Lower lobe of right lung (tissue), 2 donors: ENCODE results near the gene S100A7. TPM values are rescaled to one million over a fixed set of nuclear protein-coding genes. Genes with fewer than 3 reads are reported as not detected.

Experiments
- ATAC-seq, 2 donors: fragments of 200-7000 bp; cut with Tn5 transposase; one replicate each; pipeline ENCODE4 v1.9.1; 2020 to 2022; ENCODE audit warnings: mild to moderate bottlenecking in 2 of 2, moderate library complexity in 2 of 2
- DNase-seq: peaks from one replicate; pipeline ENCODE4 v3.0.0-alpha.2; 2020
- H3K27ac ChIP-seq: fragments of 200-600 bp; one replicate; pipeline ENCODE4 v1.8.0; 2022
- H3K27me3 ChIP-seq: fragments of 200-600 bp; one replicate; pipeline ENCODE4 v1.8.0; 2022; ENCODE audit warnings: low read depth
- H3K36me3 ChIP-seq: fragments of 200-600 bp; one replicate; pipeline ENCODE4 v1.8.0; 2022; ENCODE audit warnings: mild to moderate bottlenecking
- H3K4me1 ChIP-seq: fragments of 200-600 bp; one replicate; pipeline ENCODE4 v1.8.0; 2022
- H3K4me3 ChIP-seq: fragments of 200-600 bp; one replicate; pipeline ENCODE4 v1.8.0; 2022; ENCODE audit warnings: mild to moderate bottlenecking
- H3K9me3 ChIP-seq: fragments of 200-600 bp; one replicate; pipeline ENCODE4 v1.8.0; 2022
- intact Hi-C: fragments of 100-400 bp; cut with DNase I; formaldehyde crosslinking; loops from one replicate; pipeline ENCODE4 v1.11.0; 2022
- long read RNA-seq: library from polyadenylated mRNA; unstranded; transcript quantifications from one replicate; pipeline ENCODE4 v2.0.0, GENCODE V29; 2021
- total RNA-seq: library from RNA; stranded (reverse); fragmentation: NEBNext Ultra II Directional; extraction: Animal tissue kit (Norgen Biotek cat#: 25700); gene quantifications from one replicate; pipeline ENCODE4 v1.2.1, GENCODE V29; 2021
- TF ChIP-seq, protein P1 (sequence below): fragments of 200-600 bp; IDR thresholded peaks from one replicate; pipeline ENCODE4 v1.8.0; 2022; ENCODE audit warnings: antibody characterized with exemption, mild to moderate bottlenecking
- donor health status: DM: no; HTN: yes; CAD: no; lungs with severe emphysema.

S100A7 gene
- not detected for total RNA-seq
- long read RNA-seq = 0 reads

DNA sequence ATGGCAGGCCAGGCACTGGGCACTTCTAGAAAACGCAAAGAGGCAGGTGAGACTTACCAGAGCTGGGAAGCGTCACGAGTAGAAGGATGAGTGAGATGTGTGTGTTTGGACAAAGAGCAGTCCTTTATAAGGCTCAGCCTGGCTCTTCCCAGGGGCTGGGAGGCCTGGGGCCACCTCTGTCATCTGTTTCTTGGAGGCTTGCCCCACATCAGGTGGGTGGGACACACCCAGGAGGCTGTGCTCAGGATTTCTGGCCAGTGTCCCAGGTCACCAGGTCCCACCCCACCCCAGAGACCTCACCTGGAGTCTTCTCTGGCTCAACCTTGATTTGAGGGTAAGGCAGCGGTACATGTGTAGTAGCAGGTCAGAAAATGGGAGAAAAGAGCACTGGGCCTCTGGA, at the start of gene S100A7:
S100A7 (minus strand) TSS at position 101 of the 400 bp plus-strand sequence. CDS start 1,638 bp downstream, outside the sequence.
- no peak within 1 kb of the TSS for H3K27ac ChIP-seq
- H3K4me1 ChIP-seq = peaks cover under 1% of the 10 kb centered on the region
- TF ChIP-seq, protein P1, sequence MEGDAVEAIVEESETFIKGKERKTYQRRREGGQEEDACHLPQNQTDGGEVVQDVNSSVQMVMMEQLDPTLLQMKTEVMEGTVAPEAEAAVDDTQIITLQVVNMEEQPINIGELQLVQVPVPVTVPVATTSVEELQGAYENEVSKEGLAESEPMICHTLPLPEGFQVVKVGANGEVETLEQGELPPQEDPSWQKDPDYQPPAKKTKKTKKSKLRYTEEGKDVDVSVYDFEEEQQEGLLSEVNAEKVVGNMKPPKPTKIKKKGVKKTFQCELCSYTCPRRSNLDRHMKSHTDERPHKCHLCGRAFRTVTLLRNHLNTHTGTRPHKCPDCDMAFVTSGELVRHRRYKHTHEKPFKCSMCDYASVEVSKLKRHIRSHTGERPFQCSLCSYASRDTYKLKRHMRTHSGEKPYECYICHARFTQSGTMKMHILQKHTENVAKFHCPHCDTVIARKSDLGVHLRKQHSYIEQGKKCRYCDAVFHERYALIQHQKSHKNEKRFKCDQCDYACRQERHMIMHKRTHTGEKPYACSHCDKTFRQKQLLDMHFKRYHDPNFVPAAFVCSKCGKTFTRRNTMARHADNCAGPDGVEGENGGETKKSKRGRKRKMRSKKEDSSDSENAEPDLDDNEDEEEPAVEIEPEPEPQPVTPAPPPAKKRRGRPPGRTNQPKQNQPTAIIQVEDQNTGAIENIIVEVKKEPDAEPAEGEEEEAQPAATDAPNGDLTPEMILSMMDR = no peak
- no peaks in the 10 kb centered on the region for H3K27me3 ChIP-seq
- H3K4me3 ChIP-seq = no peak within 1 kb of the TSS
- no peaks in the 10 kb centered on the region for H3K36me3 ChIP-seq
- DNase-seq (no peak), ATAC-seq (no peak)
- intact Hi-C loops = no loop called here
- H3K9me3 ChIP-seq = no peaks in the 10 kb centered on the region

DNA sequence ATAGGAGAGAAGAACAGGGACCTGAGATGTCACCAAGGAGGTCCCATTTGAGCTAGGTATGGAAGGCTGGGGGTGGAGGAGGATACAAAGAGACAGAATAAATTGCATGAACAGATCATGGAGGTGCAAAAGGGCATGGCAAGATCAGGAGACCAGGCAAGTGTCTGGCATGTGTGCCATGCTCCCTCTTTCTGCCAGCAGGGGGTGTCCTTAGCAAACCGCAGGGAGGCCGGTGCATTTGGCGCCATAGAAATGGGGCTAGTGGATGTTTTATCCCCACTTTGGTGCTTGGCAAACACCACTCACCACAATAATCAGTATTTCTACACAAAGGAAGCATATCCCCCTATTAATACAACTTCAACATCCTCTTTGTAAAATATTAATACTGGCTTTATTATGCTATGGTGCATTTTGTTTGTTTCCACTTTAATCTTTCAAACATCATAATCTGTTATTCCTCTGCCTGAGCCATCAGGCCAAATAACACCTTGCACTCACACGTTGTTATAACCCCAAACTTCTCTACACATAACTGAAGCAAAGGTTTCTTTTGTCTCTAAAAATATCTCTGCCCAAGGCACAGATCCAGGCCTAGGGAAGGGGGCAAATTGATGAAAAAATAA, 49.4 kb upstream of the S100A7 start:
- ATAC-seq (peak; percentile 50 to 52), DNase-seq (peak; percentile 70)
- Histone ChIP-seq H3K4me3 (no peak overlapping the region), H3K4me1 (peaks cover 7% of the 10 kb centered on the region), H3K9me3 (no peaks in the 10 kb centered on the region), H3K27ac (no peak overlapping the region), H3K27me3 (no peaks in the 10 kb centered on the region), H3K36me3 (no peaks in the 10 kb centered on the region)
- intact Hi-C loops = loop anchor here (10.0 kb wide), 1 partner anchor 55 kb away; the partner anchor contains the start of gene S100A2
- TF ChIP-seq, protein P1 = peak; percentile 68

DNA sequence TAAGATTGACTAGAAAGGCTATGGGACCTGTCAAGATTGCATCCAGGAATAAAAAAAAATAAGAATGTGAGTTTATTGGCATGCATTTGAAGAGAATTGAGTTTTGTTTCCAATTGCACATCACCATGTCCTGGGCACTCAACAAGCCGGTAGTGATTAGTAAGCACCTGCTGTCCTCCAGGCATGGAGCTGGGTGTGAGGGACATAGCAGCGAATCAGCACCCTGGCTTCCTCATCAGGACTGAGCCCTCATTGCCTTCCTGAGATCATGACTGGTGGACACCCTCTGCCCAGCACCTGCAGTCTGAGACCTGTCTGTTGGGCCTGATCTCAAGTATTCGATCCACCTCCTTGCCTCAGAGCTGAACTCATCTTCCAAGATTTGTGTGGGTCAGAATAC, 48.6 kb upstream of the S100A7 start:
- Histone ChIP-seq H3K27ac (no peak overlapping the region), H3K27me3 (no peaks in the 10 kb centered on the region), H3K4me1 (peaks cover 7% of the 10 kb centered on the region), H3K9me3 (no peaks in the 10 kb centered on the region), H3K36me3 (no peaks in the 10 kb centered on the region), H3K4me3 (no peak overlapping the region)
- intact Hi-C loops = no loop called here
- ATAC-seq (no peak), DNase-seq (no peak)
- TF ChIP-seq, protein P1 = no peak

DNA sequence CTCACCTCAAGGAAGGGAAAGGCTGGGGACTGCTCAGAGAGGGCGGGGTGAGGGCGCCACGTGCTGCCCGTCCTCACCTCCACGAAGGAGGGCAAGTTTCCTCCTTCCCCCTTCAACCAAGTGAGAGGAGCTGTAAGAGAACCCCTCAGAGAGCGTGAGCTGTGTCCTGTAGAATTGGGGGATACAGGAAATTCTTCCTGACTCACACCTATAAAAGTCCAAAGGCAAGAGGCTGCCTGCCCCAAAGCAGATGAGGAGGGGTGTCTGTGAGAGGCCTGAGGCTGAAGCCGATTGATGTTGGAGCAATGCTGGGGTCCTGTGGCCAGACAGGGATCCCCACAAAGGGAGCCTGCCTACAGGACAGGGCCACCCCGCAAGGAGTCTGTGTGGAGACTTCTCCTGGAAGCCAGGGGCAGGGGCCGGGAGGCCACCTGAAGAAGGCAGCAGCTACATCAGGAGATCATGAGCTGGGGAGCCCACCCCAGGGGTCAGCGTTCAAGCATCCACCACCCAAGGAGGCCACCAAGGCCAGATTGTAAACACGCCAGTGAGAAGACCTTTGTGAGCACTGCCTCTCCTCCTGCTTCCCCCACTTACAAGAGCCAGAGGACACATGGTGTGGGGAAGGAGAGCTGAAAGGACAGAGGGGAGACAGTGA, 47.6 kb upstream of the S100A7 start:
- H3K4me3 ChIP-seq = no peak overlapping the region
- TF ChIP-seq, protein P1 = no peak
- no peaks in the 10 kb centered on the region for H3K9me3 ChIP-seq
- no peaks in the 10 kb centered on the region for H3K36me3 ChIP-seq
- H3K27ac ChIP-seq = peak overlapping the region; percentile 41
- DNase-seq (no peak), ATAC-seq (no peak)
- peaks cover 7% of the 10 kb centered on the region for H3K4me1 ChIP-seq
- no peaks in the 10 kb centered on the region for H3K27me3 ChIP-seq
- intact Hi-C loops = no loop called here

DNA sequence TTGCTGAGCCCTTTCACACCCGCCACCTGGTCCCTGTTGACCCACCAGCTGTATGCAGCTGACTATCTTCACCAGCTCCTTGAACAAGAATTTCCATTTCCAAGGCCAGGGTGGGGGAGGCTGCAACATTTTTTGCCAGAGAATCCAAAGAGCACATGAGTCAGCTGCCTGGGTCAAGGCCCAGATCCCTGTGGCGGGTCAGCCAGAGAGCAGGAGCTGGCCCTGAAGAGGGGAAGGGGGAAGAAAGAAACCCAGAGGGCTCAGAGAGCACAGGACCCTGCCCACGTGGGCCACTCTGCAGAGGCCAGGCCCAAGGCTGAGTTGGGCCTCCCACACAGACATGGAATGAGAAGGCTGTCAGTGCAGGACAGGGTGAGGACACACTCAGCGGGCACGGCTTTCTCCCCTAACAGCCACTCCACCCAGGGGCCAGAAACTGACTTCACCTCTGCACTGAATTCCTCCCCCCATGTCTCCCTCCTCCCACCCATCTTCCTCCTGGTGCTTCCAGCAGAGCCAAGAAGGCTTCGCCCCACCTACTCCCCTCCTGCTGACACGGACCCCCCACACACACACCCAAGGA, 46.5 kb upstream of the S100A7 start:
- peak; percentile 55 for DNase-seq
- H3K27ac ChIP-seq = peak overlapping the region; percentile 41
- intact Hi-C loops = no loop called here

More for the DNA sequence above, 46.5 kb upstream of the S100A7 start:
- H3K36me3 ChIP-seq = no peaks in the 10 kb centered on the region
- no peaks in the 10 kb centered on the region for H3K27me3 ChIP-seq
- ATAC-seq = peak; percentile 61 to 80
- no peaks in the 10 kb centered on the region for H3K9me3 ChIP-seq
- no peak overlapping the region for H3K4me3 ChIP-seq
- peaks cover 7% of the 10 kb centered on the region for H3K4me1 ChIP-seq
- TF ChIP-seq, protein P1 = no peak
